HepG2 (cell line): ENCODE data around the gene HK2. TPM values are rescaled to one million over a fixed set of nuclear protein-coding genes. Genes with fewer than 3 reads are reported as not detected.

Source experiments
- GATAD2A ChIP-seq: IDR thresholded peaks from 2 replicates; pipeline ENCODE4 v1.6.1; 2016
- HNF4G ChIP-seq, 2 experiments: sonication (generic) in 1 of 2; formaldehyde crosslinking in 1 of 2; IDR thresholded peaks; 2 replicates each; pipeline versions ENCODE4 v1.4.0 to v1.6.1; 2011 to 2020; ENCODE audit warnings: borderline replicate concordance in 2 of 2, low read depth in 2 of 2, mild to moderate bottlenecking in 2 of 2, low read length in 1 of 2, missing genetic modification reagents in 1 of 2, moderate library complexity in 1 of 2
- HOXA5 ChIP-seq: sonication (generic); formaldehyde crosslinking; IDR thresholded peaks from 2 replicates; pipeline ENCODE4 v1.4.0; 2020; ENCODE audit warnings: missing genetic modification reagents
- KDM6A ChIP-seq: IDR thresholded peaks from 2 replicates; pipeline ENCODE4 v1.6.1; 2016; ENCODE audit warnings: low read depth
- KLF9 ChIP-seq: IDR thresholded peaks from 2 replicates; pipeline ENCODE4 v1.6.1; 2016; ENCODE audit warnings: low read depth
- MATR3 ChIP-seq: sonication (generic); formaldehyde crosslinking; IDR thresholded peaks from 2 replicates; pipeline ENCODE4 v1.4.0; 2020; ENCODE audit warnings: missing genetic modification reagents
- NR2C2 ChIP-seq: sonication (generic); formaldehyde crosslinking; IDR thresholded peaks from 2 replicates; pipeline ENCODE4 v1.4.0; 2020; ENCODE audit warnings: missing genetic modification reagents, mild to moderate bottlenecking, moderate library complexity, borderline replicate concordance
- SMYD3 ChIP-seq: sonication (generic); formaldehyde crosslinking; IDR thresholded peaks from 2 replicates; pipeline ENCODE4 v1.8.1; 2023; ENCODE audit warnings: mild to moderate bottlenecking, missing genetic modification reagents
- SOX5 ChIP-seq: IDR thresholded peaks from 2 replicates; pipeline ENCODE4 v1.6.1; 2016; ENCODE audit warnings: borderline replicate concordance
- TRIM24 ChIP-seq: sonication (generic); formaldehyde crosslinking; IDR thresholded peaks from 2 replicates; pipeline ENCODE4 v1.8.0; 2022; ENCODE audit warnings: mild to moderate bottlenecking, missing genetic modification reagents
- ZBTB21 ChIP-seq: sonication (generic); formaldehyde crosslinking; IDR thresholded peaks from 2 replicates; pipeline ENCODE4 v1.4.0; 2020; ENCODE audit warnings: missing genetic modification reagents
- ZBTB38 ChIP-seq: sonication (generic); formaldehyde crosslinking; IDR thresholded peaks from 2 replicates; pipeline ENCODE4 v1.5.1; 2020; ENCODE audit warnings: mild to moderate bottlenecking, missing genetic modification reagents
- ZNF253 ChIP-seq: sonication (generic); formaldehyde crosslinking; IDR thresholded peaks from 2 replicates; pipeline ENCODE4 v1.8.0; 2022; ENCODE audit warnings: mild to moderate bottlenecking, missing genetic modification reagents, borderline replicate concordance
- ZNF3 ChIP-seq: IDR thresholded peaks from 2 replicates; pipeline ENCODE4 v1.7.0; 2017; ENCODE audit warnings: inconsistent platforms
- ZNF326 ChIP-seq: sonication (generic); formaldehyde crosslinking; IDR thresholded peaks from 2 replicates; pipeline ENCODE4 v1.4.0; 2020; ENCODE audit warnings: missing genetic modification reagents, borderline replicate concordance
- ZNF382 ChIP-seq: sonication (generic); formaldehyde crosslinking; IDR thresholded peaks from 2 replicates; pipeline ENCODE4 v1.5.0; 2020; ENCODE audit warnings: missing genetic modification reagents, mild to moderate bottlenecking, borderline replicate concordance
- ZNF703 ChIP-seq: sonication (generic); formaldehyde crosslinking; IDR thresholded peaks from 2 replicates; pipeline ENCODE4 v1.5.1; 2020; ENCODE audit warnings: missing genetic modification reagents, mild to moderate bottlenecking, moderate library complexity, borderline replicate concordance
- polyA plus RNA-seq, 8 experiments: library from polyadenylated mRNA; depleted of rRNA in 3 of 8; stranded (reverse) in 7 of 8; unstranded in 1 of 8; fragments of >200 nt; fragmentation: Illumina TruSeq in 4 of 8; extraction: Trizol in 4 of 8; gene quantifications; 2 replicates each; pipeline versions ENCODE4 v1.2.1 to v1.2.3, GENCODE V29; 2011 to 2016; ENCODE audit warnings: low read depth in 4 of 8, missing spikeins in 1 of 8, mixed read lengths in 1 of 8; ENCODE audit not compliant: insufficient read depth in 1 of 8
- total RNA-seq, 5 experiments: library from RNA; depleted of rRNA; stranded (reverse); fragments of >200 nt; fragmentation: Illumina TruSeq; extraction: Trizol; gene quantifications; 2 replicates each; pipeline ENCODE4 v1.2.3, GENCODE V29; 2016; ENCODE audit warnings: low read depth in 1 of 5
- TF ChIP-seq, protein P1 (sequence below): sonication (generic); formaldehyde crosslinking; IDR thresholded peaks from 2 replicates; pipeline ENCODE4 v1.4.0; 2020; ENCODE audit warnings: missing genetic modification reagents
- TF ChIP-seq, protein P2 (sequence below): sonication (generic); formaldehyde crosslinking; IDR thresholded peaks from 2 replicates; pipeline ENCODE4 v1.9.0; 2022; ENCODE audit warnings: missing genetic modification reagents, mild to moderate bottlenecking, borderline replicate concordance
- TF ChIP-seq, protein P3 (sequence below): sonication (generic); formaldehyde crosslinking; IDR thresholded peaks from 2 replicates; pipeline ENCODE4 v1.5.0; 2020; ENCODE audit warnings: missing genetic modification reagents
- TF ChIP-seq, protein P4 (sequence below): sonication (generic); formaldehyde crosslinking; IDR thresholded peaks from 2 replicates; pipeline ENCODE4 v1.4.0; 2020; ENCODE audit warnings: mild to moderate bottlenecking, missing genetic modification reagents, borderline replicate concordance

Gene HK2
- total and polyA plus RNA-seq, 2 of the 13 experiments (the other 11 are each of a cell fraction or from before 2014, with no cell fraction given): 13.2 to 101 TPM

- TF ChIP-seq, protein P1, sequence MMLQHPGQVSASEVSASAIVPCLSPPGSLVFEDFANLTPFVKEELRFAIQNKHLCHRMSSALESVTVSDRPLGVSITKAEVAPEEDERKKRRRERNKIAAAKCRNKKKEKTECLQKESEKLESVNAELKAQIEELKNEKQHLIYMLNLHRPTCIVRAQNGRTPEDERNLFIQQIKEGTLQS (CRISPR knock-in tag): no peak
- TF ChIP-seq KDM6A (CRISPR knock-in tag) (peak; percentile 47; the same call in 1 of the 2 replicates), TRIM24 (CRISPR knock-in tag) (no peak), ZNF326 (no peak), SMYD3 (peak; percentile 83), ZNF253 (CRISPR knock-in tag) (no peak), ZBTB21 (CRISPR knock-in tag) (no peak), SOX5 (CRISPR knock-in tag) (peak; percentile 99), ZBTB38 (CRISPR knock-in tag) (0 out of 2 replicates have a peak, but pooled peaks have one; percentile 43), ZNF382 (no peak), KLF9 (CRISPR knock-in tag) (no peak), ZNF703 (CRISPR knock-in tag) (0 out of 2 replicates have a peak, but pooled peaks have one; percentile 18), MATR3 (CRISPR knock-in tag) (no peak), NR2C2 (CRISPR knock-in tag) (peak; percentile 54; the same call in 1 of the 2 replicates), ZNF3 (CRISPR knock-in tag) (no peak), HOXA5 (CRISPR knock-in tag) (0 out of 2 replicates have a peak, but pooled peaks have one; percentile 33), GATAD2A (peak; percentile 97), HNF4G (IDR thresholded peaks at IDR 0.05; ENCODE audit: borderline replicate concordance, low read depth, low read length) (peak; percentile 73), HNF4G (CRISPR knock-in tag; IDR thresholded peaks at IDR 0.05; ENCODE audit: borderline replicate concordance, low read depth) (peak; percentile 57; the same call in 1 of the 2 replicates)
- TF ChIP-seq, protein P2, sequence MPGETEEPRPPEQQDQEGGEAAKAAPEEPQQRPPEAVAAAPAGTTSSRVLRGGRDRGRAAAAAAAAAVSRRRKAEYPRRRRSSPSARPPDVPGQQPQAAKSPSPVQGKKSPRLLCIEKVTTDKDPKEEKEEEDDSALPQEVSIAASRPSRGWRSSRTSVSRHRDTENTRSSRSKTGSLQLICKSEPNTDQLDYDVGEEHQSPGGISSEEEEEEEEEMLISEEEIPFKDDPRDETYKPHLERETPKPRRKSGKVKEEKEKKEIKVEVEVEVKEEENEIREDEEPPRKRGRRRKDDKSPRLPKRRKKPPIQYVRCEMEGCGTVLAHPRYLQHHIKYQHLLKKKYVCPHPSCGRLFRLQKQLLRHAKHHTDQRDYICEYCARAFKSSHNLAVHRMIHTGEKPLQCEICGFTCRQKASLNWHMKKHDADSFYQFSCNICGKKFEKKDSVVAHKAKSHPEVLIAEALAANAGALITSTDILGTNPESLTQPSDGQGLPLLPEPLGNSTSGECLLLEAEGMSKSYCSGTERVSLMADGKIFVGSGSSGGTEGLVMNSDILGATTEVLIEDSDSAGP (CRISPR knock-in tag): no peak
- TF ChIP-seq, protein P3, sequence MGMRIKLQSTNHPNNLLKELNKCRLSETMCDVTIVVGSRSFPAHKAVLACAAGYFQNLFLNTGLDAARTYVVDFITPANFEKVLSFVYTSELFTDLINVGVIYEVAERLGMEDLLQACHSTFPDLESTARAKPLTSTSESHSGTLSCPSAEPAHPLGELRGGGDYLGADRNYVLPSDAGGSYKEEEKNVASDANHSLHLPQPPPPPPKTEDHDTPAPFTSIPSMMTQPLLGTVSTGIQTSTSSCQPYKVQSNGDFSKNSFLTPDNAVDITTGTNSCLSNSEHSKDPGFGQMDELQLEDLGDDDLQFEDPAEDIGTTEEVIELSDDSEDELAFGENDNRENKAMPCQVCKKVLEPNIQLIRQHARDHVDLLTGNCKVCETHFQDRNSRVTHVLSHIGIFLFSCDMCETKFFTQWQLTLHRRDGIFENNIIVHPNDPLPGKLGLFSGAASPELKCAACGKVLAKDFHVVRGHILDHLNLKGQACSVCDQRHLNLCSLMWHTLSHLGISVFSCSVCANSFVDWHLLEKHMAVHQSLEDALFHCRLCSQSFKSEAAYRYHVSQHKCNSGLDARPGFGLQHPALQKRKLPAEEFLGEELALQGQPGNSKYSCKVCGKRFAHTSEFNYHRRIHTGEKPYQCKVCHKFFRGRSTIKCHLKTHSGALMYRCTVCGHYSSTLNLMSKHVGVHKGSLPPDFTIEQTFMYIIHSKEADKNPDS: peak; percentile 77; the same call in 1 of the 2 replicates
- TF ChIP-seq, protein P4, sequence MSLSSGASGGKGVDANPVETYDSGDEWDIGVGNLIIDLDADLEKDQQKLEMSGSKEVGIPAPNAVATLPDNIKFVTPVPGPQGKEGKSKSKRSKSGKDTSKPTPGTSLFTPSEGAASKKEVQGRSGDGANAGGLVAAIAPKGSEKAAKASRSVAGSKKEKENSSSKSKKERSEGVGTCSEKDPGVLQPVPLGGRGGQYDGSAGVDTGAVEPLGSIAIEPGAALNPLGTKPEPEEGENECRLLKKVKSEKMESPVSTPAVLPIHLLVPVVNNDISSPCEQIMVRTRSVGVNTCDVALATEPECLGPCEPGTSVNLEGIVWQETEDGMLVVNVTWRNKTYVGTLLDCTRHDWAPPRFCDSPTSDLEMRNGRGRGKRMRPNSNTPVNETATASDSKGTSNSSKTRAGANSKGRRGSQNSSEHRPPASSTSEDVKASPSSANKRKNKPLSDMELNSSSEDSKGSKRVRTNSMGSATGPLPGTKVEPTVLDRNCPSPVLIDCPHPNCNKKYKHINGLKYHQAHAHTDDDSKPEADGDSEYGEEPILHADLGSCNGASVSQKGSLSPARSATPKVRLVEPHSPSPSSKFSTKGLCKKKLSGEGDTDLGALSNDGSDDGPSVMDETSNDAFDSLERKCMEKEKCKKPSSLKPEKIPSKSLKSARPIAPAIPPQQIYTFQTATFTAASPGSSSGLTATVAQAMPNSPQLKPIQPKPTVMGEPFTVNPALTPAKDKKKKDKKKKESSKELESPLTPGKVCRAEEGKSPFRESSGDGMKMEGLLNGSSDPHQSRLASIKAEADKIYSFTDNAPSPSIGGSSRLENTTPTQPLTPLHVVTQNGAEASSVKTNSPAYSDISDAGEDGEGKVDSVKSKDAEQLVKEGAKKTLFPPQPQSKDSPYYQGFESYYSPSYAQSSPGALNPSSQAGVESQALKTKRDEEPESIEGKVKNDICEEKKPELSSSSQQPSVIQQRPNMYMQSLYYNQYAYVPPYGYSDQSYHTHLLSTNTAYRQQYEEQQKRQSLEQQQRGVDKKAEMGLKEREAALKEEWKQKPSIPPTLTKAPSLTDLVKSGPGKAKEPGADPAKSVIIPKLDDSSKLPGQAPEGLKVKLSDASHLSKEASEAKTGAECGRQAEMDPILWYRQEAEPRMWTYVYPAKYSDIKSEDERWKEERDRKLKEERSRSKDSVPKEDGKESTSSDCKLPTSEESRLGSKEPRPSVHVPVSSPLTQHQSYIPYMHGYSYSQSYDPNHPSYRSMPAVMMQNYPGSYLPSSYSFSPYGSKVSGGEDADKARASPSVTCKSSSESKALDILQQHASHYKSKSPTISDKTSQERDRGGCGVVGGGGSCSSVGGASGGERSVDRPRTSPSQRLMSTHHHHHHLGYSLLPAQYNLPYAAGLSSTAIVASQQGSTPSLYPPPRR (CRISPR knock-in tag): peak; percentile 87
These were observed 20.9 kb upstream of the HK2 start (continued) for GRCh38 chr2:74812787-74813590.
